Naive thymus-derived CD8-positive, alpha-beta T cell (primary cell): ENCODE measurements around the gene MAP3K8. TPM values are rescaled to one million over a fixed set of nuclear protein-coding genes. Genes with fewer than 3 reads are reported as not detected.

Source experiments
- ATAC-seq, 2 donors: fragments of 150-1000 bp; cut with Tn5 transposase in 1 of 2; sonication (Bioruptor Pico), chemical (Tn5 transposase) in 1 of 2; 1 replicate in 1 of 2; 2 replicates in 1 of 2; pipeline ENCODE4 v1.10.0; 2021; ENCODE audit warnings: mild to moderate bottlenecking in 2 of 2, moderate library complexity in 2 of 2
- POLR2A ChIA-PET: fragments of 350-600 bp; sonication (Branson Sonifier 250); formaldehyde crosslinking; loops from one replicate; lab custom pipeline; 2021; ENCODE audit warnings: antibody characterized with exemption; lab: Charles Lee
- DNase-seq, 10 donors: peaks; one replicate each; pipeline versions ENCODE4 v3.0.0 to v3.0.0-alpha.2; 2020 to 2022
- H3K27ac Mint-ChIP-seq, 10 donors: one replicate each; pipeline ENCODE4 v1.8.0; 2020 to 2022; ENCODE audit warnings: mild to moderate bottlenecking in 10 of 10, mixed read lengths in 10 of 10, moderate library complexity in 4 of 10, inconsistent platforms in 1 of 10
- H3K27me3 Mint-ChIP-seq, 5 donors: one replicate each; pipeline ENCODE4 v1.8.0; 2021 to 2022; ENCODE audit warnings: mixed read lengths in 5 of 5
- H3K36me3 Mint-ChIP-seq, 3 donors: one replicate each; pipeline ENCODE4 v1.8.0; 2020 to 2022; ENCODE audit warnings: mixed read lengths in 3 of 3, mild to moderate bottlenecking in 2 of 3, inconsistent platforms in 1 of 3
- H3K4me1 Mint-ChIP-seq, 4 donors: one replicate each; pipeline ENCODE4 v1.8.0; 2021 to 2022; ENCODE audit warnings: mixed read lengths in 4 of 4
- H3K4me3 Mint-ChIP-seq, 10 donors: one replicate each; pipeline ENCODE4 v1.8.0; 2020 to 2022; ENCODE audit warnings: mild to moderate bottlenecking in 10 of 10, mixed read lengths in 10 of 10, moderate library complexity in 6 of 10, inconsistent platforms in 1 of 10
- H3K9me3 Mint-ChIP-seq, 9 donors: one replicate each; pipeline ENCODE4 v1.8.0; 2020 to 2022; ENCODE audit warnings: mixed read lengths in 9 of 9, mild to moderate bottlenecking in 3 of 9, inconsistent platforms in 1 of 9, moderate library complexity in 1 of 9
- polyA plus RNA-seq, 3 donors: library from polyadenylated mRNA; unstranded; fragments of 300-500 nt; fragmentation: Illumina TruSeq; gene quantifications; one replicate each; pipeline ENCODE4 v1.2.3, GENCODE V29; 2021
- total RNA-seq, 8 experiments: library from RNA in 2 of 8; stranded (reverse) in 2 of 8; gene quantifications; one replicate each; pipeline ENCODE4 v1.2.3 and lab custom pipeline; 2021 to 2026

MAP3K8 gene
- total and polyA plus RNA-seq, 5 experiments from 2014 or later: 0.53 to 23.4 (median 2.7) TPM

- Mint-ChIP-seq H3K4me1 (peaks cover 38 to 93% (median 69%) of the 10 kb centered on the region in 4 donors), H3K9me3 (no peaks in the 10 kb centered on the region), H3K27me3 (peaks cover 0 to 2% (median 0%) of the 10 kb centered on the region in 5 donors), H3K36me3 (peaks cover 0 to 1% (median 0%) of the 10 kb centered on the region in 3 donors), H3K4me3 (no peak overlapping the region), H3K27ac (peak overlapping the region in 5 of 10 donors; percentile 6 to 84 (median 58))
- no peak for DNase-seq
- POLR2A ChIA-PET: no interaction called here
- ATAC-seq: no peak
Measured at GRCh38 chr10:30494558-30494957, 60.6 kb downstream of the MAP3K8 start.

GRCh38 chr10:30495687-30496086 is 61.7 kb downstream of the MAP3K8 start:
- Mint-ChIP-seq H3K27me3 (peaks cover 0 to 1% (median 0%) of the 10 kb centered on the region in 5 donors), H3K4me1 (peaks cover 34 to 90% (median 66%) of the 10 kb centered on the region in 4 donors), H3K36me3 (peaks cover 0 to 1% (median 0%) of the 10 kb centered on the region in 3 donors), H3K27ac (peak overlapping the region in 2 of 10 donors; percentile 28 to 49), H3K9me3 (no peaks in the 10 kb centered on the region), H3K4me3 (no peak overlapping the region)
- POLR2A ChIA-PET: no interaction called here
- ATAC-seq (no peak), DNase-seq (no peak)

DNA sequence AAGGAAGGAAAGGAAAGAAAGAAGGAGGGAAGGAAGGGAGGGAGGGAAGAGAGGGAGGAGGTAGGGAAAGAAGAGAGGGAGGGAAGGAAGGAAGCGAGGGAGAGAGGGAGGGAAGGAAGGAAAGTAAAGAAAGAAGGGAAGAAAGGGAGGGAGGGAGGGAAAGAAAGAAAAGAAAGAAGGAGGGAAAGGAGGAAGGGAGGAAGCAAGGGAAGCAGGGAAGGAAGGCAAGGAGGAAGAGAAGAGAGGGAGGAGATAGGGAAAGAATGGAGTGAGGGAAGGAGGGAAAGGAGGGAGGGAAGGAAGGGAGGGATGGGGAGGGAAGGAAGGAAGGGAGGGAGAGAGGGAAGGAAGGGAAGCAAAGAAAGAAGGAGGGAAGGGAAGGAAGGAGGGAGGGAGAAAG is 65.8 kb downstream of the MAP3K8 start:
- Mint-ChIP-seq H3K9me3 (no peaks in the 10 kb centered on the region), H3K27me3 (peaks cover 0 to 2% (median 0%) of the 10 kb centered on the region in 5 donors), H3K27ac (peak overlapping the region in 1 of 10 donors; percentile 79), H3K4me3 (no peak overlapping the region), H3K4me1 (peaks cover 21 to 85% (median 55%) of the 10 kb centered on the region in 4 donors), H3K36me3 (no peaks in the 10 kb centered on the region)
- POLR2A ChIA-PET: no interaction called here
- ATAC-seq: no peak
- no peak for DNase-seq

DNA sequence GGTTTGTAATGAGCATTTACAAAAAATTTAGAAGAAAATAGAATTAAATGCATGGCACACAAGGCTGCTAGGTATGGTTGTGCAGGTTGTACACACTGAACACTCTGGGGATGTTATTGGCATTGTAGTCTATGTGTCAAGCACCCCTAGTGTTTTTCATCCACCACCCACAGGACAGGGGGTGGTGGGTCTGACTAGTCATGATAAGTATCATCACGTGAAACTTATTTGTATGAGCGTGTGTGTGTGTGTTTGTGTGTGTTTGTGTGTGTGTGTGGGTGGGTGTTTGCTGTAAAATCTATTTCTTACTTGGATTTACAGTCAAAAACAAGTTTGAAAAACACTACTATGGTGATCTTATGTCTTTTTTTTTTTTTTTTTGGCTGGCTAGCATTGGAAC is 66.5 kb downstream of the MAP3K8 start:
- no peak for ATAC-seq
- Mint-ChIP-seq H3K4me1 (peaks cover 21 to 86% (median 53%) of the 10 kb centered on the region in 4 donors), H3K36me3 (no peaks in the 10 kb centered on the region), H3K27ac (peak overlapping the region in 4 of 10 donors; percentile 12 to 79 (median 70)), H3K27me3 (peaks cover 0 to 2% (median 0%) of the 10 kb centered on the region in 5 donors), H3K9me3 (no peaks in the 10 kb centered on the region), H3K4me3 (peak overlapping the region in 1 of 10 donors; percentile 31)
- DNase-seq: no peak
- POLR2A ChIA-PET: no interaction called here

- H3K36me3 Mint-ChIP-seq: no peaks in the 10 kb centered on the region
- no peaks in the 10 kb centered on the region for H3K9me3 Mint-ChIP-seq
- H3K4me3 Mint-ChIP-seq: no peak overlapping the region
- H3K27ac Mint-ChIP-seq: peak overlapping the region in 5 of 10 donors; percentile 12 to 79 (median 63)
- H3K27me3 Mint-ChIP-seq: peaks cover 0 to 2% (median 0%) of the 10 kb centered on the region in 5 donors
- POLR2A ChIA-PET: interaction anchor here (1.4 kb wide), 1 partner anchor 28 kb away, joined by 5 read pairs; no protein-coding TSS in a partner anchor
- DNase-seq: no peak
- ATAC-seq: no peak
- H3K4me1 Mint-ChIP-seq: peaks cover 21 to 87% (median 53%) of the 10 kb centered on the region in 4 donors
Measured at GRCh38 chr10:30500963-30501504, 67.0 kb downstream of the MAP3K8 start.

DNA sequence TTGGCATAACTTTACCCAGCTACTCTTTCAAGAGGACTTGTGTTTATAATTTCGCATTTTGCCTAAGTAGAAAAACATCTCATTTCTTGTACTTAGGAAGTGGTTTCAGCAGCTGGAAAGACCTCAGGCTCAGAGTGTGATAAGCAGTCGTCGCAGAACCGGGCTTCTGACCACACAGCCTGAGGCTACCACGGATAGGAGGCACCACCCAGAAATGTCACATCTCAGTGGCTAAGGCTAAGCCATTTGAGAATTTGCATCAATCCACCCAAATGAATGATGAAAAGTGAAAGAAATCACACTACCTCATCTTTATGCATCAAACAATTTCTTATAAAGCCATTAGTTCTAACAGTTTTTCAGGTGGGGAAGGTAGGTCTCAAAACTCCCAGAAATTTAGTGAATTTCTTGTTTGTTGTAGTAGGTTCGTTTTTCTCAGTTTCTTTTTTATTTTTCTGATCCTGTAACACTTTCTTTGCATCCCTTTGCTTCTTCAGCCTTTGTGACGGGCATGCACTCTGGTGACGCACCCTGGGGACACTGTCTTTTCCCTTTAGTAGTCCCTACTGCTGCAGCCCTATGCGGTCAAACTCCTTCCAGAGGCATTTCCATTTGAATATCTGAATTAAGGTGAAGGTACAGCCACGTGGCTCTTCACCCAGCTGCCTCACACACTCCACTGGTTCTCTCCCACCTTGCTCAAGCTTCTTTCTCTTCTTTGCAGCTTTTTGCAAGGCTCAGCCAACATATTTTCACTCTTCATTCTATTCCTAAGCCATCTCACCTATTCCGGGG is 68.5 kb downstream of the MAP3K8 start:
- Mint-ChIP-seq H3K4me1 (peaks cover 16 to 81% (median 43%) of the 10 kb centered on the region in 4 donors), H3K9me3 (no peaks in the 10 kb centered on the region), H3K4me3 (peak overlapping the region in 9 of 10 donors; percentile 2 to 80 (median 38)), H3K27me3 (peaks cover 0 to 2% (median 0%) of the 10 kb centered on the region in 5 donors), H3K27ac (peak overlapping the region in 7 of 10 donors; percentile 17 to 79 (median 46)), H3K36me3 (no peaks in the 10 kb centered on the region)
- DNase-seq (peak in 4 of 10 donors; percentile 21 to 53 (median 30)), ATAC-seq (peak; percentile 67 to 70)
- POLR2A ChIA-PET: interaction anchor here (0.6 to 1.4 kb wide), 2 partner anchors 27 to 31 kb away, joined by 5 to 6 read pairs; no protein-coding TSS in a partner anchor

GRCh38 chr10:30503700-30504266 is 69.8 kb downstream of the MAP3K8 start:
- ATAC-seq (no peak), DNase-seq (no peak)
- POLR2A ChIA-PET: no interaction called here
- peaks cover 10 to 68% (median 31%) of the 10 kb centered on the region in 4 donors for H3K4me1 Mint-ChIP-seq
- H3K9me3 Mint-ChIP-seq: no peaks in the 10 kb centered on the region
- H3K27me3 Mint-ChIP-seq: peaks cover 0 to 2% (median 0%) of the 10 kb centered on the region in 5 donors
- H3K4me3 Mint-ChIP-seq: peak overlapping the region in 1 of 10 donors; percentile 2
- peak overlapping the region in 5 of 10 donors; percentile 8 to 76 (median 31) for H3K27ac Mint-ChIP-seq
- no peaks in the 10 kb centered on the region for H3K36me3 Mint-ChIP-seq

GRCh38 chr10:30505543-30506298 is 71.7 kb downstream of the MAP3K8 start:
- Mint-ChIP-seq H3K36me3 (no peaks in the 10 kb centered on the region), H3K4me1 (peaks cover 10 to 63% (median 27%) of the 10 kb centered on the region in 4 donors), H3K27me3 (peaks cover 0 to 1% (median 0%) of the 10 kb centered on the region in 5 donors), H3K4me3 (peak overlapping the region in 2 of 10 donors; percentile 12 to 37), H3K9me3 (no peaks in the 10 kb centered on the region), H3K27ac (peak overlapping the region in 2 of 10 donors; percentile 46 to 75)
- no peak for DNase-seq
- no peak for ATAC-seq
- POLR2A ChIA-PET: interaction anchor here (0.5 to 1.4 kb wide), 2 partner anchors 13 to 87 kb away, joined by 3 to 4 read pairs; no protein-coding TSS in a partner anchor

GRCh38 chr10:30509508-30509907 is 75.5 kb downstream of the MAP3K8 start:
- no peaks in the 10 kb centered on the region for H3K36me3 Mint-ChIP-seq
- H3K4me3 Mint-ChIP-seq: no peak overlapping the region
- DNase-seq (no peak), ATAC-seq (no peak)
- H3K4me1 Mint-ChIP-seq: peaks cover 0 to 34% (median 0%) of the 10 kb centered on the region in 4 donors
- H3K27ac Mint-ChIP-seq: no peak overlapping the region
- no peaks in the 10 kb centered on the region for H3K9me3 Mint-ChIP-seq
- POLR2A ChIA-PET: no interaction called here
- H3K27me3 Mint-ChIP-seq: no peaks in the 10 kb centered on the region

DNA sequence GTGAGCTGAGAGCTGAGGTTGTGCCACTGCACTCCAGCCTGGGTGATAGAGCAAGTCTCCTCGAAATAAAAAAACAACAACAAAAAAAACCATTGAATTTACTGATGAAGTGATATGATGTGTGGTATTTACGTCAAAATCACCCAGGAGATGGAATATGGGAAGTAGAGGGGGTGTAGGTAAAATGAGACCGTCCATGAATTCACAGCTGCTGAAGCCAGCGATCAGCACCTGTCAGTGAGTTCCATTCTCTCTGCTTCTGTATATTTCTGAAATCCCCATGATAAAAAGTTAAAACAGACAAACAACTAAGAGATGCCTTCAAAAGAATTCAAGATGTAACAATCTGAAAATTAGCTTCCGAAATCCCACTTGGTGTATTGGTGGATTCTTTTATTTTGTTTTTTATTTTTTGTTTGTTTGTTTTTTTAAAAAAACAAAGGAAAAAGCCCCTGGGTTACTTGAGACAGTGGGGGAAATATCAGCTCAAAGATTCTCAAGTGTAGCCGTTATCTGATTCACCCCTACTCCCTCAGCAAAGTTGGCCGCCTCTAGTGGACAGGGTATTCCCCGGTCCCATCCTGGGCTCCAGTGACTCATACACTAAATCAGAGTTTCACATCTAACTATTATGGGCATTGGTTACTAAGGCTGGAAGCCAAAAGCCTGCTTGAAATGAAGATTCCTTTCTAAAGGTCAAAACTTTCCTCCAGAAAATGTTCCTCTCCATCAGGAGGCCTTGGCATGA is 76.4 kb downstream of the MAP3K8 start:
- Mint-ChIP-seq H3K27ac (peak overlapping the region in 1 of 10 donors; percentile 2), H3K36me3 (no peaks in the 10 kb centered on the region), H3K4me3 (no peak overlapping the region), H3K4me1 (peaks cover 0 to 30% (median 0%) of the 10 kb centered on the region in 4 donors), H3K9me3 (no peaks in the 10 kb centered on the region), H3K27me3 (no peaks in the 10 kb centered on the region)
- ATAC-seq (no peak), DNase-seq (no peak)
- POLR2A ChIA-PET: no interaction called here

- no peaks in the 10 kb centered on the region for H3K27me3 Mint-ChIP-seq
- peaks cover 0 to 23% (median 0%) of the 10 kb centered on the region in 4 donors for H3K4me1 Mint-ChIP-seq
- no peak for DNase-seq
- ATAC-seq: no peak
- H3K36me3 Mint-ChIP-seq: no peaks in the 10 kb centered on the region
- peak overlapping the region in 1 of 10 donors; percentile 2 for H3K27ac Mint-ChIP-seq
- POLR2A ChIA-PET: interaction anchor here (1.6 kb wide), 1 partner anchor 16 kb away, joined by 3 read pairs; no protein-coding TSS in a partner anchor
- no peak overlapping the region for H3K4me3 Mint-ChIP-seq
- no peaks in the 10 kb centered on the region for H3K9me3 Mint-ChIP-seq
Measured at GRCh38 chr10:30510932-30511700, 77.1 kb downstream of the MAP3K8 start.
